CD4-positive, alpha-beta T cell treated with Interleukin-6 at 100 ng/mL for 8 hours (primary cell): ENCODE results near the gene ACADVL.
A peak's percentile ranks its signal among the peaks of the same experiment; 100 is the strongest.
"Not testable (repeated sequence)": the region's sequence is repeated elsewhere in the genome, so short reads cannot be mapped to it uniquely, and the experiment has no call there.

Experiments used
- DNase-seq: peaks from one replicate; pipeline ENCODE4 v3.0.0-alpha.2; 2020; ENCODE audit warnings: mixed read lengths, low spot score

The ACADVL gene

GRCh38 chr17:7235693-7236665, 16.2 kb downstream of the ACADVL start:
- no peak for DNase-seq

GRCh38 chr17:7236808-7237207, 17.1 kb downstream of the ACADVL start:
- no peak for DNase-seq

GRCh38 chr17:7237266-7237760, 17.6 kb downstream of the ACADVL start:
- no peak for DNase-seq

- DNase-seq, result peak; percentile 82
Observed at GRCh38 chr17:7237761-7238419, 18.2 kb downstream of the ACADVL start.

- DNase-seq, result peak; percentile 32
Observed at GRCh38 chr17:7238420-7239090, 18.8 kb downstream of the ACADVL start.

GRCh38 chr17:7239091-7240027, 19.6 kb downstream of the ACADVL start, which contains the start of gene PHF23:
TSS of gene PHF23 (minus strand) at chr17:7239457. CDS start at chr17:7239279, 178 bp downstream.
- peak; percentile 99 for DNase-seq

GRCh38 chr17:7240375-7240774, 20.6 kb downstream of the ACADVL start:
- no peak for DNase-seq

- DNase-seq, result no peak
Observed at GRCh38 chr17:7241090-7241733, 21.5 kb downstream of the ACADVL start.

- peak; percentile 88 for DNase-seq
Observed at GRCh38 chr17:7241783-7242716, 22.3 kb downstream of the ACADVL start, which contains the start of gene GABARAP. TSS of gene GABARAP (minus strand) at chr17:7242449. CDS start at chr17:7242330, 119 bp downstream.

GRCh38 chr17:7242717-7243452, 23.1 kb downstream of the ACADVL start:
- DNase-seq, result peak; percentile 91

- no peak for DNase-seq
Observed at GRCh38 chr17:7243453-7243729, 23.7 kb downstream of the ACADVL start.

- DNase-seq, result not testable (repeated sequence)
Observed at GRCh38 chr17:7243838-7244237, 24.1 kb downstream of the ACADVL start.

GRCh38 chr17:7246779-7247178, 27.0 kb downstream of the ACADVL start:
- DNase-seq, result no peak

- DNase-seq, result no peak
Observed at GRCh38 chr17:7248796-7249195, 29.1 kb downstream of the ACADVL start.

- no peak for DNase-seq
Observed at GRCh38 chr17:7249214-7249613, 29.5 kb downstream of the ACADVL start.

- DNase-seq, result no peak
Observed at GRCh38 chr17:7249830-7250229, 30.1 kb downstream of the ACADVL start.

GRCh38 chr17:7250695-7251627, 31.2 kb downstream of the ACADVL start:
- DNase-seq, result no peak
